NOMO-1 treated with dmso at 0.1 percent for 144 hours (cell line): ENCODE results near the gene ITFG2.
"Not testable (repeated sequence)": the region's sequence is repeated elsewhere in the genome, so short reads cannot be mapped to it uniquely, and the experiment has no call there.

Experiments used
- DNase-seq: peaks from one replicate; lab custom pipeline; 2025; ENCODE audit not compliant: unreplicated experiment; lab: John Stamatoyannopoulos, UW

ITFG2 gene

DNA sequence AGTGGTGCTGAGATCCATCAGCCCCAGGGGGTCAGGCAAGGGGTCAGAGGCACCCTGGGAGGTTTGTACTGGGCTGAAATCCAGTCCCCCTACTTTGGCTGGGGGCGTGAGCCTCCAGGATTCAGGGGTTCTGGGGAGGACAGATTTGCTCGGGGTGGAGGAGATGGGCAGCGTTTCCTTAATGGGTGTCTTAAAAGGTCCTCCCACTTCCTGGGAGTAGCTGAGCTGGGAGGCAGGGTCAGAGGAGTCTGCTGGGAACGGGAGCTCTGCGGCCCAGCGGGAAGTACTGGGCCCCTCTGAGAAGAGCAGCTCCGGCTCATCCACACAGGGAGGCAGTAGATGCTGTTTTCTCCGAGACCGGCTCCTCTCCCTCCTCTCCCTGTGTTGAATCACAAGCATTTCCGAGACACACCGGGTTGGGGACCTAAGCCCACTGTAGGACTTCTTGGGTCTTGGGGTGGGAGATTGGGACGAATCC, 46.5 kb downstream of the ITFG2 start:
- DNase-seq: no peak

DNA sequence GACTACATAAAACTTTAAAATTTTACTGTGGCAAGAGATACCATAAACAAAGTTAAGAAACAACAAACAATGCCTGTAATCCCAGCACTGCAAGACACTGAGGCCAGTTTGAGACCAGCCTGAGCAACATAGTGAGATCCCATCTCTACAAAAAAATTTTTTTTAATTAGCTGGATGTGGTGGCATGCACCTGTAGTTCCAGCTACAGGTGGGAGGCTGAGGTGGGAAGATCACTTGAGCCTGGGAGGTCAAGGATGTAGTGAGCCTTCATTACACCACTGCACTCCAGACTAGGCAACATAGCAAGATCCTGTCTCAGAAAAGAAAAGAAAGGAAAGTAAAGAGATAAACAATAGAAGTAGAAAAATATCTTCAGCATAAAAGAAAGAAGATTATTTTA, 47.7 kb downstream of the ITFG2 start:
- no peak for DNase-seq

DNA sequence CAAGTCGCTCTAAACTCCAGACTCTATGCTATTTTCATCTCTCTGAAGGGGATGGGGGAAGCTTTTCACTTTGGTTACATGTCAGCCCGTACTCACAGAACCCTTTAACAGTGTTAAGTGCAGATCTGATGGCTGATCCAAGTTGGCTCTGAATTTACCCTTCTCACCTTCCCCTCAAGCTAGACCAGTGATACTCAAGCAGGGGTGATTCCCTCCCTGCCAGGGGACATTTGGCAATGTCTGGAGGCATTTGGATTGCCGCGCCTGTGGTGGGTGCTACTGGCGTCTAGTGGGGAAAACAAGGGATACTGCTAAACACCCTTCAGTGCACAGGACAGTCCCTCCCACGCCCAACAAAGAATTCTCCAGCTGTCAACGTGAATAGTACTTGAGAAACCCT, 50.4 kb downstream of the ITFG2 start:
- no peak for DNase-seq

DNA sequence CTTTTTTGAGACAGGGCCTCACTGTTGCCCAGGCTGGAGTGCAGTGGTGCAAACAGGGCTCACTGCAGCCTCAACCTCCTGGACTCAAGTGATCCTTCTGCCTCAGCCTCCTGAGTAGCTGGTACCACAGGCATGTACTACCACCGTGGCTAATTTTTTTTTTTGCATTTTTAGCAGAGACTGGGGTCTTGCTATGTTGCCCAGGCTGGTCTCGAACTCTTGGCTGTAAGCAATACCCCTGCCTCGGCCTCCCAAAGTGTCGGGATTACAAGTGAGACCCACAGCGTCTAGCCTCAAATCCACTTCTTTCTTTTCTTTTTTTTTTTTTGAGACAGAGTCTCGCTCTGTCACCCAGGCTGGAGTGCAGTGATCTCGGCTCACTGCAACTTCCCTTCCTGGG, 50.9 kb downstream of the ITFG2 start:
- DNase-seq: not testable (repeated sequence)

DNA sequence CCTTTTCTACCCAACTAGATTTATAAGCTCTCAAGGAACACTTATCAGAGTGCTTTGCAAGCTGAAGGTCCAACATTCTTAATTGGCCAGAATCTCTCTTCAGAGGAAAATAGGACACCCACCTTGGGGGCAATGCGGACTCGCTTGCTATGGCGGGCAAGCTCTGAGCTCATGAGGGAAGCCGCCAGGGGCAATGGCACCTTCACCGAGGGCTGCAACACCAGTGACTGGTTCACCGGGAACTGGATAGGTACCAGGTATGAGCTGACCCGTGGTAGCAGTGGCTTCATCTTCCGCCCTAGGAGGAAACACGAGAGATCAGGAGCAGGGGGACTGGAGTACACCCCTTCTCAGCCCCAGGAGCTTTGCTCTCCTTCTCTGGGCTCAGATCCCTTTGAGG, 51.7 kb downstream of the ITFG2 start:
- DNase-seq: no peak

DNA sequence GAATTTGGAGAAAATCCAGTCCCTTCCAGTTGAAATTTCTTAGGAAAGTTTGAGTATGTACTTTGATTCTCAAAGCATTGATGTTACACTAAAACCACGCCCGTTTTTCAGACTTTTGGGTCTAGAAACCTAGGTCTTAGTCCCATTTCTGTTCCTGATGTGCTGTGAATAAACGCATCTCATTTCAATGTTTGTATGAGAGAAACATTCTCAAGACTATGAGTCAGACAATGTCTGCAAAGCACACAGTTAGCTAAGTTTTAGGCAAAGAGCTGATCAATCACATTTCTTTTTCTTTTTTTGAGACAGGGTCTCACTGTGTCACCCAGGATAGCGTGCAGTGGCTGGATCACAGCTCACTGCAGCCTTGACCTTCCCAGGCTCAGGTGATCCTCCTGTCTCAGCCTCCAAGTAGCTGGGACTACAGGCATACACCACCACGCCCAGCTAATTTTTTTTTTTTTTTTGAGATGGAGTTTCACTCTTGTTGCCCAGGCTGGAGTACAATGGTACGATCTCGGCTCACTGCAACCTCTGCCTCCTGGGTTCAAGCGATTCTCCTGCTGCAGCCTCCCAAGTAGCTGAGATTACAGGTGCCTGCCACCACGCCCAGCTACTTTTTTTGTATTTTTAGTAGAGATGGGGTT, 56.6 kb downstream of the ITFG2 start:
- not testable (repeated sequence) for DNase-seq
